GM04504 (cell line): ENCODE data around the gene PRKN.

Experiments used
- DNase-seq: peaks from one replicate; pipeline ENCODE4 v3.0.0-alpha.2; 2012; ENCODE audit warnings: low read depth

PRKN gene

DNA sequence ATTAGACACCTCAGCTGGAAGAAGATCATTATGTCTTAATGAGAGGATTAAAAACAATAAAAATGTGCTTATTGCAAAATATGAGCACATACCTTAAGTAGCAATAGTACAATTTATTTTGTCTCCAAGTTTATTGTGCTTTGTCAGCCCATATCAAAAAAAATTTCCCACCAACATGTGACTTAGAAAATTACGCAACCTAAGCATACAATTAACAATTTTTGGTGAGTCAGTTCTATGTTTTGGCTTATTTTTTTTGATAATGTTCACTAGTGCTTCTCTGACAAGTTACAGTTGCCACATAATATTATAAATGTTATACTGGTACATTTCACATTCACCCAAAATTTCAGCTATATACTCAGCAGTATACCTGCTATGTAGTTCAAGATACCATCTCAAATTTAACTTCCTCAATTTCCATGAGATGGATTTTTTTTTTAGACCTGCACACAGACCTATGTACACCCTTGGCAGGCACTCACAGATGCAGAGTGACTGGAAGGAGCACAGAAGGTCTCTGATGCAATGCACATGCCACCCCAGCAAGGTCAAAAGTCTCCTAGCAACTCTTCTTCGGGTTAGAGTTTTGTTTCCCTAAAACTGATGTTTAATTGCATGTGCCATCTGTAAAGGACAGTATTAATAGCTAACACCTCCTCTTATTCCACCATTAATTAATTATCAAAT, 112.4 kb downstream of the PRKN start:
- DNase-seq: no peak

- DNase-seq: no peak
Observed at GRCh38 chr6:162613310-162613709, 114.3 kb downstream of the PRKN start.

DNA sequence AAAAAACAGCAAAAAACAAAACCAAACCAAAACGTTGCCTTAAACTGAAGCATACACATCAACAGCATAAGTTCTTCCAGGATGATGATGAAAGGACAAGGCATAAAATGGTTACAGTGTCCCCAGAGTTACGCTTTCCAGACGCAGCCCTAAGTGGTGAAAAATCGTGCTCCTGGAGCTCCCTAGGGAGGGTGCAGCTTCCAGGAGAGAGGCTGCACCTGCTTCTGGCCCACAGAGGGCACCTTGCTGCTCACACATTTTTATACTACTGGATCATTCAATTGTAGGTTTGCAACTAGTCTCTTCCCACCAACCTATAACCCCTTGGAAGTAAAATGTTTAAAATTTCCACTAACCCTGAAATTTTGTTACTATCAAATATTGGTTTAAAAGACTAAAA, 115.0 kb downstream of the PRKN start:
- no peak for DNase-seq

GRCh38 chr6:162610351-162610750, 117.2 kb downstream of the PRKN start:
- no peak for DNase-seq

GRCh38 chr6:162605881-162606280, 121.7 kb downstream of the PRKN start:
- no peak for DNase-seq

DNA sequence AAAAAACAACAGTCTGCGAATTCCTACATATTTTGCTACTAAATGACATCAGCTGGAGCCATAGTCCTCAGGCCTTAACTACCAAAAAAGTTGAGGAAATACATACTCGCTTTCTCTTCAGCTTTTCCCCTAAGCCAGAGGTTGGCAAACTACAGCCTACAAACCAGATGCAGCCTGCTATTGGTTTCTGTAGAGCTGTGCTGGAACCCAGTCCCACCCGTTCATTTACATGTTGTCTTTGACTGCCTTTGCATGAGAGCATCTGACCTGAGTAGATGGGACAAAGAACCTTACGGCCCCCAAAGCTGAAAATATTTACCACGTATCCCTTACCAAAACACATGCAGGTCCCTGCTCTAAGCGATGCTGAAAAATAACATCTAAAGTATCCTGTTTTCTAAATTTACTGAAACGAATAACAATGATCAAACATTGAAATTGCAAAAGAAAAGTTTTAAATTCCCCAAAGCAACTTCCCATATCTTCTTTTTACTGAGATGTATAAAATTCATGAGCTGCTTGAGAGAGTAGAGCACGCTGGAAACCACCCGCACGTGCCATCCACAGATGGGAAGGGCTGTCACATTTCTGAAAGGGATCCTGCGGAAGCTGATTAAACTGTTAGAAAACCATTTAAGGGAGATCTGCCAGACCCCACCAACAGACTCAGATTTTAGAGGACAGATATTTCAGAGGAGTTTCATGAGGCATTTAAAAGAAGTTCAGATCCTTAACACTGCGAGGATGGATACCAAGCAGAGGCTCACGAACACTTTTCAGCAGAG, 124.1 kb downstream of the PRKN start:
- no peak for DNase-seq

- DNase-seq: no peak
Observed at GRCh38 chr6:162602759-162603158, 124.8 kb downstream of the PRKN start.

DNA sequence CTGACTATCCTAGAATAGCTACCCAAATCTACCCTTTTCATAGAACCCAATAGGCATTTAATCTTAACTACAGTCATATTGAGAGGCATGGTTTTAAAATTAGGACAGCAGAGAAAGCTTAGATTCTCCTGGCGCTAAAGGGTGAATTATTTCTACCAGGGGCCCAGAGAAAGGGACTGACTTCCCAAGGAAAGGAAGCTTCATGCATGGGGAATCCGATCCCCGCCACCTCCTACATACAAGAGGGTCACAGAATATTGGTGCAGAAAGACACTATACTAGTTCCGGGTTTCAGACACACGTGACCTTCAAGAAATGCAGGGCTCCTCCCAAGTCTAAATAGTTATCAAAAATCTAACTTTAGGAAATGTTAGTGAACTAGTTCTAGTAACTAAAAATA, 130.9 kb downstream of the PRKN start:
- DNase-seq: no peak

GRCh38 chr6:162591517-162591916, 136.0 kb downstream of the PRKN start:
- DNase-seq: no peak

DNA sequence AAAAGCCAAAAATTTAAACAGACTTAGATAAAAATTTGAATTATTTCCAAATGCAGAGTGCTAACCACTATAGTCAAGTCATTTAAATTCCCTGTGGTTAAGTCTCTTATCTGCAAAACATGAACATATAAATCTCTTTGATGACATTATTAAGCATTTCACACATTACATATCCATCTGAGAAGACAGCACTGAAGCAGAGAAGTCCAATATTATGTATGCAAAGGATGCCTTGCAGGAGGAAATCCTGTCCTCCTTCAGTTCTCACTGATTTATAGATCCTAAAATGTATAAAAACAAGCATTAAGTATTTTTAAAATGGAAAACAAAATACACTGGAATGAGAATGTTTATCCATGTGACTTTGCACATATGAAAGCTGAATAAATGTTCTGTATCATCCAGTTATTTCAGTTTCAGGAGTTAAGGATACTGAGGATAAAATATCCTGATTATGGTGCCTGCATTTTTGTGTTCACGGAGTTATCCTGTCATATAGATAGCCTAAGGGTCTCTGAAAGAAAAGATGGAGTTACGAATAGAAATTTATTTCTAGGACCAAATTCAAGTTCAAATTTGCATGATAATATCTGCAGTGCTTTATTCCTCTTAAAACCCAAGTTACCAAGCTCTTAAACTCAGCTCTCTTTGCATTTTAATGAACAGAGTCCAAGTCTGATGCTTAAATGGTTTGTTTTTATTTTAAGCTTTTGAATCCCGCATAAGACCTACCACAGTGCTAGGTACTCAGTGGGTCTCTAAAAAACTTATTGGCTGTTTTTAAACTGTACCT, 145.4 kb downstream of the PRKN start:
- DNase-seq: no peak

GRCh38 chr6:162580619-162581018, 146.9 kb downstream of the PRKN start:
- no peak for DNase-seq

DNA sequence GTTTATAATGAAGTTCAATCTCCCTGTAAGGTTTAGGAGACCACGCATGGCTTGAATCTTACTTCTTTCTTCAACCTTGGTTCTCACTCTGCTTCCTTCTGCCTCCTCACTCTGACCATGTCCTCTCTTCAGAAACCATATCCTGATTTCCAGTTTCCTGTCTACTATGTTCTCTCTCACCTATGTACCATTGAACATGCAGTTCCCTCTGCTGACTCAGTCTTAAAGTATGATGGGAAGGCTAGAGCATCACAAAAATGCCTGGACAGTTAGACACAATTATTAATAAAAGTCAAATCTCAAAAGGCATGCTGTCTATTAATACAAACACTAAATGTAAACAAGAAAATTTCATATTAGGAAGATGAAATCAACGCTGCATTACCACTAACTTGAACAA, 151.6 kb downstream of the PRKN start:
- no peak for DNase-seq

GRCh38 chr6:162572240-162572639, 155.3 kb downstream of the PRKN start:
- no peak for DNase-seq

- DNase-seq: no peak
Observed at GRCh38 chr6:162568266-162568665, 159.3 kb downstream of the PRKN start.

DNA sequence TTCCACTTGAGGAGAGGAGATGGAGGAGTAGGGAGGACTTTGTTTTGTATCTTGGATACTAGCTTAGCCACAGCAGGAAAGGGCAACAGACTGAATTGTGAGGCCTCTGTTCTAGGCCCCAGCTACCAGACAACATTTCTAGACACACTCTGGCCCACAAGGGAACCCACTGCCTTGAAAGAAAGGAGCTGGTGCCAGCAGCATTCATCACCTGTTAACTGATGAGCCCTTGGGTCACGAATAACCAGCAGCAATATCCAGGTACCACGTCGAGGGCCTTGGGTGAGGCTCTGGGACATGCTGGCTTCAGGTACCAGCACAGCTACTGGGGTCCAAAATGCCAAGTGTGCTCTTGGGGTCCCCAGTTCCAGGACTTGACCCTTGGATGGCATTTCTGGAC, 165.5 kb downstream of the PRKN start:
- no peak for DNase-seq

DNA sequence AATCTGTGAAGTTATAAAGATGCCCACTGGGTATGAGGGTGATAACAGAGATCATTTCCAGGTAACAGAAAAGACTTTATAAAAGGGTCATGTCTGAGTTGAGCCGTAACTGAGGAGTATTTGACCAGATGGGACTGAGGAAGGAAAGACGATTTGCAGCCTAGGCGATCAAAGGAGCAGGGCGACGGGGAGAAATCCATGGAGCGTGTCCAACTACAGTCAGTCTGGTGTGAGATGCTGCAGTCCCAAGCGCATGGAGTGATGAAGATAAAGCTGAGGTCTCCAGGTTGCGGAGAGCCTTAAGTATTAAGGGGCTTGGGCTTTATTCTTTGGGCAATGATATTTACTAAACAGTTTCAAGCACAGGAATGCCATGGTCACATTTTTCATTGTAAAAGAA, 166.7 kb downstream of the PRKN start:
- no peak for DNase-seq

DNA sequence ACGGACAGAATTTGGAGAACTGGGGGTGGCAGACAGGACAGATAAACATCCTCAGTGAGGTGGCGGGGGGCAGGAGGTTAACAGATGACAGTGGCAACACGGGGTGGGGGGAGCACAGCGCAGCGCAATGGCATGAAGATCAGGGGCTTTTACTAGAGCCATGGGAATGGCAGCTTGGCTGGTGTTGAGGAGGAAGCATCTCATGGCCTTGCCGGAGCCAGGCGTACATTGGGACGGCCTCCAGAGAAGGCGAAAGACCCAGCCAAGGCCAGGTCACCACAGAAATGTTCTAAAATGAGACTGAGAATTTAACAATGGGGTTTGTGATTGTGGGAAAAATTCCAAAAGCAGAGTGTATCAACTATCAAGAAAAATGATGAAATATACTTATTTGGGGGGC, 173.0 kb downstream of the PRKN start:
- DNase-seq: no peak

DNA sequence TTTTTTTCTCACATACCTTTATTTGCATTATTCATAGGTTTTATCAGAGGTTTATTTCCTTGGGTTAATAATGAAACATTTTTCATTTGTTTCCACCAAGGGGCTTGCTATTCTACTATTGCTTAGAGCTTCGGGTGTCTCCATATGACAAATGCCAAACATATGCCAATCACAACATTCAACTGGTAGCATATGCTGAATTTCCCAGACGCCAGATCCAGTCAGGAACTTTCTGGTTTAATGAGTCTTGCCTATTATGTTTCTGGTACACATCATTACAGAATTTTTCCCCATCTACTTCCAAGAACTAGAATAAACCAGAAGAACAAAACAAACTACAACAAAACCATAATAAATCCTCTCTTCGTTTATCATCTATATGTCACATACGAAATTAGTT, 180.7 kb downstream of the PRKN start:
- DNase-seq: no peak

GRCh38 chr6:162543221-162543620, 184.3 kb downstream of the PRKN start:
- DNase-seq: no peak

GRCh38 chr6:162541019-162541601, 186.5 kb downstream of the PRKN start:
- no peak for DNase-seq

- no peak for DNase-seq
Observed at GRCh38 chr6:162539321-162539720, 188.2 kb downstream of the PRKN start.

DNA sequence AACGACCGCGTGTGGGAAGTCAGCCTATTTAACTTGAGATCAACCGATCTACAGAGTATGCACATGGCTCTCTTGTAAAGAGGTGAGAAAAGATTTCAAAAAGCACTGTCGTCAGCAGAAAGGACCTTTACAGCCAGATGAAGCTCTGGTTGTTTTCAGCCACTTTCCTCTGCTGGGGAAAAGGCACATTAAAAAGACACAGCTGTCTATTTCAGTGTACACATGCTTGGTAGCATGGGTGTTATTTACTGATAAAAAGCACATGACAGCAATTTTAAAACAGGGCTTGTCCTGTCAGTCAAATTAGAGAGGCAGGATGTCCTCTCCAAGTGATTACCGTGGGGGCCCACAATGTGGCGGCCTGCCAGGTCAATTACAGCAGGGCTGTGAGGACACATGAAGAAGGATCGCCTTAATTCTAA, 188.9 kb downstream of the PRKN start:
- DNase-seq: no peak

GRCh38 chr6:162533009-162533400, 194.6 kb downstream of the PRKN start:
- no peak for DNase-seq
